GM10248 (cell line): ENCODE measurements around the gene MEFV.

ENCODE experiments used
- CTCF ChIA-PET: fragments of 300-600 bp; sonication (Branson Sonifier 250); formaldehyde crosslinking; extraction: SDS; loops from one replicate; lab custom pipeline; 2021; ENCODE audit warnings: antibody characterized with exemption; lab: Yijun Ruan, JAX
- POLR2A ChIA-PET: fragments of 350-650 bp; sonication (Branson Sonifier 250); formaldehyde crosslinking; extraction: SDS; loops from one replicate; lab custom pipeline; 2020; ENCODE audit warnings: antibody characterized with exemption; lab: Yijun Ruan, JAX
- DNase-seq: peaks from one replicate; pipeline ENCODE4 v3.0.0; 2012; ENCODE audit errors: extremely low spot score
- TF ChIP-seq, protein P1 (sequence below): IDR thresholded peaks from 2 replicates; pipeline ENCODE4 v1.5.1; 2012; ENCODE audit warnings: mild to moderate bottlenecking, low read depth; ENCODE audit errors: extremely low read depth, missing control alignments, control extremely low read depth

MEFV gene, protein sequence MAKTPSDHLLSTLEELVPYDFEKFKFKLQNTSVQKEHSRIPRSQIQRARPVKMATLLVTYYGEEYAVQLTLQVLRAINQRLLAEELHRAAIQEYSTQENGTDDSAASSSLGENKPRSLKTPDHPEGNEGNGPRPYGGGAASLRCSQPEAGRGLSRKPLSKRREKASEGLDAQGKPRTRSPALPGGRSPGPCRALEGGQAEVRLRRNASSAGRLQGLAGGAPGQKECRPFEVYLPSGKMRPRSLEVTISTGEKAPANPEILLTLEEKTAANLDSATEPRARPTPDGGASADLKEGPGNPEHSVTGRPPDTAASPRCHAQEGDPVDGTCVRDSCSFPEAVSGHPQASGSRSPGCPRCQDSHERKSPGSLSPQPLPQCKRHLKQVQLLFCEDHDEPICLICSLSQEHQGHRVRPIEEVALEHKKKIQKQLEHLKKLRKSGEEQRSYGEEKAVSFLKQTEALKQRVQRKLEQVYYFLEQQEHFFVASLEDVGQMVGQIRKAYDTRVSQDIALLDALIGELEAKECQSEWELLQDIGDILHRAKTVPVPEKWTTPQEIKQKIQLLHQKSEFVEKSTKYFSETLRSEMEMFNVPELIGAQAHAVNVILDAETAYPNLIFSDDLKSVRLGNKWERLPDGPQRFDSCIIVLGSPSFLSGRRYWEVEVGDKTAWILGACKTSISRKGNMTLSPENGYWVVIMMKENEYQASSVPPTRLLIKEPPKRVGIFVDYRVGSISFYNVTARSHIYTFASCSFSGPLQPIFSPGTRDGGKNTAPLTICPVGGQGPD

DNA sequence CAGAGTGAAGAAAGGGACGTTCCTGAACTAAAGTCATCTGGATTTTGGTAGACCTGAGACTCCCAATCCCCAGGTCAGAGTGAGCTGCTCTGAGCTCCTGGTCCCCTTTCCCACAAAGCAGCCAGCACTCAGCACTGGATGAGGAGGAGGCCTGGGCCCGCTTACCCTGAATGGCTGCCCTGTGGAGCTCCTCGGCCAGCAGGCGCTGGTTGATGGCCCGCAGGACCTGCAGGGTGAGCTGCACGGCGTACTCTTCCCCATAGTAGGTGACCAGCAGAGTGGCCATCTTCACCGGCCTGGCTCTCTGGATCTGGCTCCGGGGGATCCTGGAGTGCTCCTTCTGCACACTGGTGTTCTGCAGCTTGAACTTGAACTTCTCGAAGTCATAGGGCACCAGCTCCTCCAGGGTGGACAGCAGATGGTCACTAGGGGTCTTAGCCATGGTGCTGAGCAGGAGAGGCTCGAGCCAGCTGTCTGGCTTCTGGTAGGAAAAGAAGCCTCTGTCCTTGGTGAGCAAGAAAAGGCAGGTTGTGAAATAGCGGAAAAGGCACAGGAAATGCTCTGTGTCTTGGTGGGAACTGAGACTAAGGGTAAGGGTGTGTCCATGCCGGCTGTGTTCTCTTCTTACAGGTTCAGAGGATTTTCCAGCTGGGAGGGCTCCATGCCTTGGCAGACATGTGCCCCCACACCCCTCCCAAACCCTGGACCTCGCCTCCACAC is at the start of gene MEFV:
Gene MEFV (minus strand): TSS at position 488 of the 720 bp plus-strand sequence. CDS start 46 bp downstream, at position 442.
- no peak for DNase-seq
- TF ChIP-seq, protein P1, sequence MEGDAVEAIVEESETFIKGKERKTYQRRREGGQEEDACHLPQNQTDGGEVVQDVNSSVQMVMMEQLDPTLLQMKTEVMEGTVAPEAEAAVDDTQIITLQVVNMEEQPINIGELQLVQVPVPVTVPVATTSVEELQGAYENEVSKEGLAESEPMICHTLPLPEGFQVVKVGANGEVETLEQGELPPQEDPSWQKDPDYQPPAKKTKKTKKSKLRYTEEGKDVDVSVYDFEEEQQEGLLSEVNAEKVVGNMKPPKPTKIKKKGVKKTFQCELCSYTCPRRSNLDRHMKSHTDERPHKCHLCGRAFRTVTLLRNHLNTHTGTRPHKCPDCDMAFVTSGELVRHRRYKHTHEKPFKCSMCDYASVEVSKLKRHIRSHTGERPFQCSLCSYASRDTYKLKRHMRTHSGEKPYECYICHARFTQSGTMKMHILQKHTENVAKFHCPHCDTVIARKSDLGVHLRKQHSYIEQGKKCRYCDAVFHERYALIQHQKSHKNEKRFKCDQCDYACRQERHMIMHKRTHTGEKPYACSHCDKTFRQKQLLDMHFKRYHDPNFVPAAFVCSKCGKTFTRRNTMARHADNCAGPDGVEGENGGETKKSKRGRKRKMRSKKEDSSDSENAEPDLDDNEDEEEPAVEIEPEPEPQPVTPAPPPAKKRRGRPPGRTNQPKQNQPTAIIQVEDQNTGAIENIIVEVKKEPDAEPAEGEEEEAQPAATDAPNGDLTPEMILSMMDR, result no peak
- CTCF ChIA-PET, result no interaction called here
- POLR2A ChIA-PET, result no interaction called here

DNA sequence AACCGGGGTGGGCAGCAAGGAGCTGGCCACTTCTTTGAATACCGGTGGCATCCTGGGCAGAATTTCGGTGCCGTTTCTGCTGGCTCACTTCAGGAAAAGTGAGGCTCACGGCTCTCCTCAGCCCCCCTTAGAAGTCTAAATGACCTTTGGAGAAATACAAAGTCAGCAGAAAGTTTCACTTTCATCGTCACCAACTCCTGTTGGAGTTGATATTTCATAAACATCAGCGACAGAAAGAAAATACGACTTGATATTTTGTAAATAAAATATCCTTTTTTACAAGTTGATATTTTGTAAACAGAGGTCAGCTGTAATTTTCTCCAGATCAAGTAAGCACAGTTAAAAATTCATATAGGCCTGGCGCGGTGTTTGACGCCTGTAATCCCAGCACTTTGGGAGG is 49.6 kb upstream of the MEFV start:
- ChIA-PET CTCF (interaction anchor here (1.3 to 1.8 kb wide), 2 partner anchors 22 to 39 kb away, joined by 3 to 7 read pairs; no protein-coding TSS in a partner anchor), POLR2A (interaction anchor here (1.0 kb wide), 1 partner anchor 95 kb away, joined by 3 read pairs; the partner anchor contains the start of gene ZNF174)
- no peak for DNase-seq
- TF ChIP-seq, protein P1, result no peak

DNA sequence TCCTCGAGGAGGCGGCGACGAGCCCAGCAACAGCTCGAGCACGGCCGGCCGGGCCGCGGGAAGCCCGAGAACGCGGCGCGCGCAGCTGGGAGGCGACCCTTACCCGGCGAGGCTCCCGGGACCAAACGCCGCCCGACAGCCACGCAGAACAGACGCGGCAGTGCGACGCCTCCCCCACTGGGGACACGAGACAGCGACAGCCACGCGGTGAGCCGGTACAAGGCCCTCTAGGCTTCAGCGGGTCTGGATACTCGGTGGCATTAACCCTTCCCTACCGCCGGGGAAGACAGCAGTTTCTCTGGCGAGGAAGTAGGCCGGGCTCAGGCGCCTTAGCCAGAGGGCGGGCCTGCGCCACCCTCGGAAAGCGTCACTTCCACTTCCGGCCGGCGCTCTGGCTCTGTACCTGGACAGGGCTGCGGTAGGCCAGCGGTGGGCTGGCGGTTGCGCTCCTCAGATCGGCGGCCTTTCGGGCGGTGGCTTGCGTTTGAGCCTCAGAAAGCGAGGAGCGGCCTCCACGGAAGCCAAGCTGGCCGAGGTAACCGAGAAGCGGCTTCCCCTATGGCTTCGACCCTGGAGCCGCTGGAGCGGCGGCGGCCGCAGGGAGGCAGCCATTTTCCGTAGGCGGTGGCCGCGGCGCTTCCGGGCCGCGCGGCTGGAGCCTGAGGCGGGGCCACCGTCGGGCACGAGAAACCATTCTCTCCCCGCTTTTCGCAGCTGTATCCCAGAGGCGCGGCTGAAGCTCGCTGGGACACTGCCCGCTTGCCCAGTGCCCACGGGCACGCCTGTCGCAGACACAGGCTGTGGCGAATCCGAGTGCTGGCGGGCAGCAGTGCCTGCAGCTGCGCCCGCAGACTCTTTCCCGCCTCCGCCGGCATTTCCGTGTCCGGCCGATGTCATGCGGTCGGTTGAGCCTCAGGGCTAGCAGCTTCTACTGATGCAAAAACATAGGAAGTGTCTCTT is 49.0 kb upstream of the MEFV start, which contains the start of the genes TIGD7 and ZNF75A:
Gene TIGD7 (minus strand): TSS at position 322 of the 960 bp plus-strand sequence. CDS start 4,816 bp downstream, outside the sequence.
Gene ZNF75A (plus strand): TSS at position 389 of the 960 bp plus-strand sequence. CDS start 2,932 bp downstream, outside the sequence.
- ChIA-PET CTCF (interaction anchor here (0.9 to 1.8 kb wide), 3 partner anchors 11 to 39 kb away, joined by 3 to 7 read pairs (median 3); no protein-coding TSS in a partner anchor), POLR2A (interaction anchor here (1.0 kb wide), 1 partner anchor 96 kb away, joined by 3 read pairs; the partner anchor contains the start of gene ZNF174)
- peak; percentile 91 for DNase-seq
- TF ChIP-seq, protein P1, result no peak

DNA sequence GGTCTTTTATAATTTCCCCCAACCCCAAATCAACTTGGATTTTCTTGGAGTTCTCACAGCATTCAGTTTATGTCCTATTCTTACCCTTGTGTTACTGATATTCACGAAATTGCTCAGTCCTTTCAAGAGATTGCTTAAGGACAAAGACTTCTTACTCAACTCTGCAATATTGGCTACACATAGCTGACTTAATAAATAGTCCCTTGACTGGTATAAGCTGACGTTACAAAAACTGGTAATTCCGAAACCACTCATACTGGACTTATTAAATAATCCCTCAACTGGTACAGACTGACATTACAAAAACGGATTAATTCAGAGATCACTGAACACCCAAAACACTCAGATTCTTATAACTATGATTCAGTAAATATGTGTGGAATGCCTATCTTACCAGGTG is 47.9 kb upstream of the MEFV start:
- DNase-seq, result no peak
- TF ChIP-seq, protein P1, result no peak
- CTCF ChIA-PET, result interaction anchor here (0.9 kb wide), 1 partner anchor 10 kb away, joined by 3 read pairs; no protein-coding TSS in a partner anchor
- POLR2A ChIA-PET, result interaction anchor here (0.6 kb wide), 1 partner anchor 667 kb away, joined by 3 read pairs; no protein-coding TSS in a partner anchor

DNA sequence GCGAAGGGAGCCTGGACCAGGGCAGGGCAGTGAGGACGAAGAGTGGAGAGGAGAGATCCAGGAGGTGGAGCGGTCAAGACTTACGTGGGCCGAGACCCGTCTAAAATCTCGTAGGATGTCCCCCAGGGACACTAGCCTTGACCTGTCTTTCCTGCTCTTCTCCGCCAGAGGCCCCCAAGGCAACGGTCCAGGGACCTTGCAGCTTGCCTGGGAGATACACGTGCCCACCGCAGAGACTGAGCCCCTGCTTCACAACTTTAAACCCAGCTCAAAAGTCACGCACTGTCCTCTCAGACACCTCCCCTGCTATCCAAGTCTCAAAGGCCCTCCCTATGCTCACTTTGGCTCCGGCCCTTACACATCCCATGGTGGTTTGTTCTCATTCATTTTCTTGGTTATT is 39.4 kb upstream of the MEFV start:
- CTCF ChIA-PET, result interaction anchor here (0.9 kb wide), 1 partner anchor 19 kb away, joined by 3 read pairs; no protein-coding TSS in a partner anchor
- POLR2A ChIA-PET, result no interaction called here

More for the DNA sequence above, 39.4 kb upstream of the MEFV start:
- TF ChIP-seq, protein P1, result no peak
- no peak for DNase-seq
